Endothelial cell (in vitro differentiated cells): Measurements from ENCODE around the gene BEX1. TPM values are rescaled to one million over a fixed set of nuclear protein-coding genes. Genes with fewer than 3 reads are reported as not detected.
"Not testable (repeated sequence)": the region's sequence is repeated elsewhere in the genome, so short reads cannot be mapped to it uniquely, and the experiment has no call there.

ENCODE experiments used
- DNase-seq: peaks from one replicate; pipeline ENCODE4 v3.0.0; 2021; ENCODE audit warnings: low spot score
- H3K27ac Mint-ChIP-seq: one replicate; pipeline ENCODE4 v1.8.0; 2021; ENCODE audit warnings: mixed read lengths, inconsistent platforms; ENCODE audit not compliant: unreplicated experiment
- H3K27me3 Mint-ChIP-seq: one replicate; pipeline ENCODE4 v1.8.0; 2021; ENCODE audit warnings: mild to moderate bottlenecking, moderate library complexity, mixed read lengths, inconsistent platforms; ENCODE audit not compliant: unreplicated experiment
- H3K36me3 Mint-ChIP-seq: one replicate; pipeline ENCODE4 v1.8.0; 2021; ENCODE audit warnings: mild to moderate bottlenecking, low read depth, mixed read lengths, inconsistent platforms; ENCODE audit not compliant: unreplicated experiment
- H3K4me1 Mint-ChIP-seq: one replicate; pipeline ENCODE4 v1.8.0; 2021; ENCODE audit warnings: mild to moderate bottlenecking, mixed read lengths, inconsistent platforms; ENCODE audit not compliant: unreplicated experiment
- H3K4me3 Mint-ChIP-seq: one replicate; pipeline ENCODE4 v1.8.0; 2021; ENCODE audit warnings: mild to moderate bottlenecking, mixed read lengths, inconsistent platforms; ENCODE audit not compliant: unreplicated experiment
- H3K9me3 Mint-ChIP-seq: one replicate; pipeline ENCODE4 v1.8.0; 2021; ENCODE audit warnings: mixed read lengths, inconsistent platforms; ENCODE audit not compliant: unreplicated experiment
- CTCF ChIP-seq: fragments of 200-600 bp; sonication (generic); IDR thresholded peaks from one replicate; pipeline ENCODE4 v1.5.0; 2021; ENCODE audit warnings: antibody characterized with exemption; ENCODE audit not compliant: unreplicated experiment
- total RNA-seq: library from RNA; stranded (reverse); fragmentation: NEBNext Ultra II Directional; extraction: Animal tissue kit (Norgen Biotek cat#: 25700); gene quantifications from one replicate; pipeline ENCODE4 v1.2.1, GENCODE V29; 2021; ENCODE audit not compliant: unreplicated experiment

Gene BEX1
- total RNA-seq, 1 donor from 2014 or later, result 60.3 TPM

DNA sequence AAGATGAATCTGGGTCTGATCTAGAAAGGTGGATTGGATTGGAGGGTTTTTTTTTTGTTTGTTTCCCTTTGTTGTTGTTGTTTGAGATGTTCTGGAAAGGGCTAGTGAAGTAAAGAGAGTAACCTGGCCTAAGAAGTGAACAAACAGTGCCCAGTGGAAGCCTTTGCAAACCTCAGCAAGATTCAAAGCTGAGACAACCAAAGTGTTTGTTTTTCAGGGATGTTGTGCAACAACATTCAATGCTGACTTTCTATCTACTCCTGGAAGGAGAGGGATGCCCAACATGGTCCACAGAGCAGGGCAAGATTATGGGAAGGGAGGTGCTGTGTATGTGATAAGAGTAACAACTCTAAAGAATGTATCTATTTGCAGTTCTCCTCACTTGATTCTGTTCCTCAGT lies 11.3 kb downstream of the BEX1 start:
- H3K4me3 Mint-ChIP-seq, result no peak overlapping the region
- no peak for TF ChIP-seq CTCF
- H3K27me3 Mint-ChIP-seq, result peaks cover 5% of the 10 kb centered on the region
- H3K4me1 Mint-ChIP-seq, result no peaks in the 10 kb centered on the region
- no peak for DNase-seq
- no peak overlapping the region for H3K27ac Mint-ChIP-seq
- no peaks in the 10 kb centered on the region for H3K36me3 Mint-ChIP-seq
- H3K9me3 Mint-ChIP-seq, result no peaks in the 10 kb centered on the region

DNA sequence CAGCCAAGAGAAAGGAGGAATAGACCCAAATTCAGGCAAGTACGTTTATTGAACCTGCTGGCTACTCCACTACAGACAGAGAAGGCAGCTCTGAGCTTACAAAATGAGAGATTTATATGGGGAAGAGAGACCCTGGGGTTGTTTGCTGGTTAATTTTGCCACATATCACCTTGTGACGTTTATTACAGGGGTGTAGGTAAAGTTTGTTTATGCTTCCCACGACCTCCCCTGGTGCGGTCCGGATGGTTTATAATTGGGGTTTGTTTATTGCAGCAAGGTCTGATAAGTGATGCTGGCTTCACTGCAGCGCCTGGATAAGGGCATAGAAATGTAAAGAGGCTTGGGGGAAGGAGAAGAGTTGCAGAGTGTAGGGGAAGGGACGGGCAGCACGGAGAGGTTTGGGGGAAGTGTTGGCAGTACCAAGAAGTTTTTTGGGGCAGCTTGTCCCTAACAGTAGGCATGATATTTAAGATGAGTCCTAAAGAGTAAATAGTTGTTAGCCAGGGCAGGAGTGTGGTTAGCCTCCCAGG lies 12.6 kb downstream of the BEX1 start:
- TF ChIP-seq CTCF, result no peak
- DNase-seq, result no peak
- no peaks in the 10 kb centered on the region for H3K36me3 Mint-ChIP-seq
- H3K27me3 Mint-ChIP-seq, result peaks cover 5% of the 10 kb centered on the region
- no peak overlapping the region for H3K4me3 Mint-ChIP-seq
- H3K27ac Mint-ChIP-seq, result no peak overlapping the region
- H3K4me1 Mint-ChIP-seq, result no peaks in the 10 kb centered on the region
- H3K9me3 Mint-ChIP-seq, result no peaks in the 10 kb centered on the region

GRCh38 chrX:103033371-103033770 lies 30.6 kb downstream of the BEX1 start:
- not testable (repeated sequence) for H3K27me3 Mint-ChIP-seq, H3K36me3 Mint-ChIP-seq, DNase-seq

GRCh38 chrX:103017542-103017941 lies 46.4 kb downstream of the BEX1 start:
- H3K36me3 Mint-ChIP-seq, result no peaks in the 10 kb centered on the region
- TF ChIP-seq CTCF, result no peak
- H3K27ac Mint-ChIP-seq, result no peak overlapping the region
- H3K27me3 Mint-ChIP-seq, result no peaks in the 10 kb centered on the region
- H3K9me3 Mint-ChIP-seq, result no peaks in the 10 kb centered on the region
- no peak overlapping the region for H3K4me3 Mint-ChIP-seq
- no peak for DNase-seq
- no peaks in the 10 kb centered on the region for H3K4me1 Mint-ChIP-seq

More at GRCh38 chrX:103033371-103033770, 30.6 kb downstream of the BEX1 start:
- not testable (repeated sequence) for H3K4me1 Mint-ChIP-seq, H3K4me3 Mint-ChIP-seq, H3K27ac Mint-ChIP-seq, H3K9me3 Mint-ChIP-seq

DNA sequence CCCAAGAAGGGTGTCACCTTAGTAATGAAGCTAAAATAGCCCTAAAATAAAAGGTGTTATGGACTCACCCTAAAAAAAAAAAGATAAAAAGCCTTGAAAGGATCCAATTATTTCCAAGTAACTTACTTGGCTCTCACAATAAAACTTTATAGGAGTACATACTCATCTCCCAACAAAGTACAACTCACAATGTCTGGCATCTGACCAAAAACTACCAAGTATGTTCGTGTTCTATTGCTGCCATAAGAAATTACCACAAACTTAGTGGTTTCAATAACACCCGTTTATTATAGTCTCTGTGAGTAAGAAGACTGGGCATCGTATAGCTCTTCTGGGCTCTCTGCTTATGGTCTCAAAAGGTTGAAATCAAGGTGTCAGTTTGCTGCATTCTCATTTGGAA lies 51.0 kb downstream of the BEX1 start:
- TF ChIP-seq CTCF, result no peak
- no peaks in the 10 kb centered on the region for H3K4me1 Mint-ChIP-seq
- H3K9me3 Mint-ChIP-seq, result no peaks in the 10 kb centered on the region
- H3K36me3 Mint-ChIP-seq, result no peaks in the 10 kb centered on the region
- no peaks in the 10 kb centered on the region for H3K27me3 Mint-ChIP-seq
- DNase-seq, result no peak
- no peak overlapping the region for H3K27ac Mint-ChIP-seq
- H3K4me3 Mint-ChIP-seq, result no peak overlapping the region

Other genes with a start within 250 kb of the BEX1 start
- 0.62 TPM for gene RAB40AL, start 126.9 kb downstream of the BEX1 start, total RNA-seq
- gene NXF3, start 29.0 kb upstream of the BEX1 start, total RNA-seq, result 1.3 TPM
- gene BEX4, start 150.9 kb upstream of the BEX1 start, total RNA-seq, result 85.0 TPM
- 81.2 TPM for gene TCEAL8, start 191.0 kb upstream of the BEX1 start, total RNA-seq
- gene TCEAL5, start 212.6 kb upstream of the BEX1 start, total RNA-seq, result 3.0 TPM
- gene BEX2, start 246.8 kb upstream of the BEX1 start, total RNA-seq, result 50.4 TPM